Measurements from ENCODE around the gene GAS2L2. TPM values are rescaled to one million over a fixed set of nuclear protein-coding genes. Genes with fewer than 3 reads are reported as not detected.

The GAS2L2 gene
- polyA plus RNA-seq, 3 donors = 0.06 to 0.08 (median 0.08) TPM

- no peak for DNase-seq (ENCODE audit: extremely low read depth in 1 of 11, low read depth in 9 of 11, low spot score in 4 of 11)
Observed at GRCh38 chr17:35731917-35732805, 20.9 kb downstream of the GAS2L2 start.

GRCh38 chr17:35731239-35731916 is 21.7 kb downstream of the GAS2L2 start, which contains the start of gene RASL10B:
RASL10B (plus strand) TSS chr17:35731639; CDS start chr17:35735185, 3,546 bp downstream.
- peak in 1 of 11 donors; percentile 52 for DNase-seq (ENCODE audit: extremely low read depth in 1 of 11, low read depth in 9 of 11, low spot score in 4 of 11)

- DNase-seq (ENCODE audit: extremely low read depth in 1 of 11, low read depth in 9 of 11, low spot score in 4 of 11) = no peak
Observed at GRCh38 chr17:35730400-35731005, 22.5 kb downstream of the GAS2L2 start.

- no peak for DNase-seq (ENCODE audit: extremely low read depth in 1 of 11, low read depth in 9 of 11, low spot score in 4 of 11)
Observed at GRCh38 chr17:35729405-35729833, 23.6 kb downstream of the GAS2L2 start.

GRCh38 chr17:35728551-35728950 is 24.5 kb downstream of the GAS2L2 start:
- no peak for DNase-seq (ENCODE audit: extremely low read depth in 1 of 11, low read depth in 9 of 11, low spot score in 4 of 11)

GRCh38 chr17:35727635-35728034 is 25.4 kb downstream of the GAS2L2 start:
- DNase-seq (ENCODE audit: extremely low read depth in 1 of 11, low read depth in 9 of 11, low spot score in 4 of 11) = no peak

- DNase-seq (ENCODE audit: extremely low read depth in 1 of 11, low read depth in 9 of 11, low spot score in 4 of 11) = no peak
Observed at GRCh38 chr17:35726953-35727460, 26.0 kb downstream of the GAS2L2 start.

- DNase-seq (ENCODE audit: extremely low read depth in 1 of 11, low read depth in 9 of 11, low spot score in 4 of 11) = peak in 8 of 11 donors; percentile 41 to 72 (median 58)
Observed at GRCh38 chr17:35726127-35726952, 26.7 kb downstream of the GAS2L2 start.

- no peak for DNase-seq (ENCODE audit: extremely low read depth in 1 of 11, low read depth in 9 of 11, low spot score in 4 of 11)
Observed at GRCh38 chr17:35725802-35726126, 27.3 kb downstream of the GAS2L2 start.

- no peak for DNase-seq (ENCODE audit: extremely low read depth in 1 of 11, low read depth in 9 of 11, low spot score in 4 of 11)
Observed at GRCh38 chr17:35725058-35725457, 28.0 kb downstream of the GAS2L2 start.

- DNase-seq (ENCODE audit: extremely low read depth in 1 of 11, low read depth in 9 of 11, low spot score in 4 of 11) = no peak
Observed at GRCh38 chr17:35723735-35724134, 29.3 kb downstream of the GAS2L2 start.

- DNase-seq (ENCODE audit: extremely low read depth in 1 of 11, low read depth in 9 of 11, low spot score in 4 of 11) = no peak
Observed at GRCh38 chr17:35717475-35717874, 35.6 kb downstream of the GAS2L2 start.

- DNase-seq (ENCODE audit: extremely low read depth in 1 of 11, low read depth in 9 of 11, low spot score in 4 of 11) = no peak
Observed at GRCh38 chr17:35716897-35717465, 36.1 kb downstream of the GAS2L2 start.

GRCh38 chr17:35716173-35716572 is 36.9 kb downstream of the GAS2L2 start:
- no peak for DNase-seq (ENCODE audit: extremely low read depth in 1 of 11, low read depth in 9 of 11, low spot score in 4 of 11)

GRCh38 chr17:35715416-35715815 is 37.6 kb downstream of the GAS2L2 start:
- no peak for DNase-seq (ENCODE audit: extremely low read depth in 1 of 11, low read depth in 9 of 11, low spot score in 4 of 11)

GRCh38 chr17:35714988-35715387 is 38.1 kb downstream of the GAS2L2 start:
- DNase-seq (ENCODE audit: extremely low read depth in 1 of 11, low read depth in 9 of 11, low spot score in 4 of 11) = no peak

- DNase-seq (ENCODE audit: extremely low read depth in 1 of 11, low read depth in 9 of 11, low spot score in 4 of 11) = peak in 7 of 11 donors; percentile 26 to 74 (median 57)
Observed at GRCh38 chr17:35713069-35713728, 39.8 kb downstream of the GAS2L2 start.

- DNase-seq (ENCODE audit: extremely low read depth in 1 of 11, low read depth in 9 of 11, low spot score in 4 of 11) = no peak
Observed at GRCh38 chr17:35710950-35711349, 42.1 kb downstream of the GAS2L2 start.

Measured in renal cortex interstitium (tissue), 11 donors.